ENCODE results near the gene HHLA2.
A peak's percentile ranks its signal among the peaks of the same experiment; 100 is the strongest.
"Not testable (repeated sequence)": the region's sequence is repeated elsewhere in the genome, so short reads cannot be mapped to it uniquely, and the experiment has no call there.

Gene HHLA2, protein sequence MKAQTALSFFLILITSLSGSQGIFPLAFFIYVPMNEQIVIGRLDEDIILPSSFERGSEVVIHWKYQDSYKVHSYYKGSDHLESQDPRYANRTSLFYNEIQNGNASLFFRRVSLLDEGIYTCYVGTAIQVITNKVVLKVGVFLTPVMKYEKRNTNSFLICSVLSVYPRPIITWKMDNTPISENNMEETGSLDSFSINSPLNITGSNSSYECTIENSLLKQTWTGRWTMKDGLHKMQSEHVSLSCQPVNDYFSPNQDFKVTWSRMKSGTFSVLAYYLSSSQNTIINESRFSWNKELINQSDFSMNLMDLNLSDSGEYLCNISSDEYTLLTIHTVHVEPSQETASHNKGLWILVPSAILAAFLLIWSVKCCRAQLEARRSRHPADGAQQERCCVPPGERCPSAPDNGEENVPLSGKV

GRCh38 chr3:108296239-108296638 is at the start of gene HHLA2:
TSS of gene HHLA2 (plus strand) at chr3:108296548. CDS start at chr3:108351814, 55,266 bp downstream.
- Mint-ChIP-seq H3K27ac (peak within 1 kb of the TSS; percentile 89), H3K4me1 (ENCODE audit: low read depth) (peaks cover 58% of the 10 kb centered on the region), H3K36me3 (ENCODE audit: low read depth) (no peaks in the 10 kb centered on the region), H3K4me3 (no peak within 1 kb of the TSS), H3K27me3 (no peaks in the 10 kb centered on the region), H3K9me3 (no peaks in the 10 kb centered on the region)
- intact Hi-C loops (cut with micrococcal nuclease), result no loop called here

- no peaks in the 10 kb centered on the region for H3K27me3 Mint-ChIP-seq
- no peaks in the 10 kb centered on the region for H3K36me3 Mint-ChIP-seq (ENCODE audit: low read depth)
- H3K4me1 Mint-ChIP-seq (ENCODE audit: low read depth), result peaks cover 6% of the 10 kb centered on the region
- intact Hi-C loops (cut with micrococcal nuclease), result no loop called here
- H3K4me3 Mint-ChIP-seq, result no peak overlapping the region
- H3K9me3 Mint-ChIP-seq, result peaks cover 1% of the 10 kb centered on the region
- H3K27ac Mint-ChIP-seq, result no peak overlapping the region
These were observed 45.7 kb upstream of the HHLA2 start for GRCh38 chr3:108250626-108251025.

- Mint-ChIP-seq H3K36me3 (ENCODE audit: low read depth) (no peaks in the 10 kb centered on the region), H3K27ac (no peak overlapping the region), H3K27me3 (no peaks in the 10 kb centered on the region), H3K4me1 (ENCODE audit: low read depth) (peaks cover 7% of the 10 kb centered on the region), H3K4me3 (no peak overlapping the region), H3K9me3 (no peaks in the 10 kb centered on the region)
- intact Hi-C loops (cut with micrococcal nuclease), result no loop called here
These were observed 45.1 kb upstream of the HHLA2 start for GRCh38 chr3:108251265-108251664.

GRCh38 chr3:108251844-108252243 is 44.5 kb upstream of the HHLA2 start:
- intact Hi-C loops (cut with micrococcal nuclease), result no loop called here
- Mint-ChIP-seq H3K27ac (no peak overlapping the region), H3K4me3 (no peak overlapping the region), H3K36me3 (ENCODE audit: low read depth) (no peaks in the 10 kb centered on the region), H3K27me3 (no peaks in the 10 kb centered on the region), H3K4me1 (ENCODE audit: low read depth) (peaks cover 12% of the 10 kb centered on the region), H3K9me3 (no peaks in the 10 kb centered on the region)

GRCh38 chr3:108255131-108255530 is 41.2 kb upstream of the HHLA2 start:
- H3K4me1 Mint-ChIP-seq (ENCODE audit: low read depth), result peaks cover 10% of the 10 kb centered on the region
- no peak overlapping the region for H3K27ac Mint-ChIP-seq
- intact Hi-C loops (cut with micrococcal nuclease), result no loop called here
- no peaks in the 10 kb centered on the region for H3K27me3 Mint-ChIP-seq
- H3K9me3 Mint-ChIP-seq, result no peaks in the 10 kb centered on the region
- H3K4me3 Mint-ChIP-seq, result no peak overlapping the region
- H3K36me3 Mint-ChIP-seq (ENCODE audit: low read depth), result no peaks in the 10 kb centered on the region

DNA sequence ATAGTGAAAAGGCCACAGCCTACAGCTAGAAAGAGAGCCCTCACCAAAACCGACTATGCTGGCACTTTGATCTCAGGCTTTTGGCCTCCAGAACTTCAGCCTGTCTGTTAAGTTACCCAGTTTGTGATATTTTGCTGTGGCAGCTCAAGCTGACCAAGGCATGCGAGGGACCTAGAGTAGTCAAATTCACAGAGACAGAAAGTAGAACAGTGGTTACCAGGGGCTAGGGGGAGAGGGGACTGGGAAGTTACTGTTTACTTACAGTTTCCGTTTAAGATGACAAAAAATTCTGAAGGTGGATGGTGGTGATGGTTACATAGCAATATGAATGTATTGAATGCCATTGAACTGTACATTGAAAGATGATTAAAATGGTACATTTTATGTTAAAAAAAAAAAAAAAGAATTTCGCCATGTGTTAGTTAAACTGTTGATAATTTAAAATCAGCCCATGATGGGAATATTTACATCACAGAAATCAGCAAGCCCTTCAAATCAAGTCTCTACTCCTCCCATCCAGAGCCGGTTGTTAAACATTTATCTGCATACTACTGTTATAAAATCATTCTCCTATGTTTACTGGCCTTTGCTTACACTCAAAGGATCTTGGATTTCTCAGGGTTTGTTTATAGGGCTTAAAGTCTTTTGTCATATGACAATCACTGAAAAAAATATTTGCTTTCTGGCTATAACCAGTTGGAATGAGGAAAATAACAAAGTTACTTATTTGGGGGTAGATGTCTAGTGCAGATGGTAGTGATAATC is 31.6 kb upstream of the HHLA2 start:
- H3K4me3 Mint-ChIP-seq; H3K27me3 Mint-ChIP-seq; H3K36me3 Mint-ChIP-seq (ENCODE audit: low read depth); H3K27ac Mint-ChIP-seq; H3K4me1 Mint-ChIP-seq (ENCODE audit: low read depth); intact Hi-C loops (cut with micrococcal nuclease): not testable (repeated sequence)
- peaks cover 19% of the 10 kb centered on the region for H3K9me3 Mint-ChIP-seq

DNA sequence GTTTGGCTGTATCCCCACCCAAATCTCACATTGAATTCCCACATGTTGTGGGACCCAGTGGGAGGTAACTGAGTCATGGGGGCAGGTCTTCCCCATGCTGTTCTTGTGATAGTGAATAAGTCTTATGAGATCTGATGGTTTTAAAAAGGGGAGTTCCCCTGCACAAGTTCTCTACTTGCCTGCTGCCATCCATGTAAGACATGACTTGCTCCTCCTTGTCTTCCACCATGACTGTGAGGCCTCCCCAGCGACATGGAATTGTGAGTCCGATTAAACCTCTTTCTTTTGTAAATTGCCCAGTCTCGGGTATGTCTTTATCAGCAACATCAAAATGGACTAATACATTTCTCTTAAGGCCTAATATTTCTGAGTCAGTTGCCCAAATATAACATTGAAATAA is 28.1 kb upstream of the HHLA2 start:
- peaks cover 19% of the 10 kb centered on the region for H3K9me3 Mint-ChIP-seq
- H3K27ac Mint-ChIP-seq; H3K4me1 Mint-ChIP-seq (ENCODE audit: low read depth); H3K36me3 Mint-ChIP-seq (ENCODE audit: low read depth); intact Hi-C loops (cut with micrococcal nuclease); H3K4me3 Mint-ChIP-seq; H3K27me3 Mint-ChIP-seq: not testable (repeated sequence)

- peaks cover 19% of the 10 kb centered on the region for H3K9me3 Mint-ChIP-seq
- no peak overlapping the region for H3K4me3 Mint-ChIP-seq
These were observed 24.7 kb upstream of the HHLA2 start for GRCh38 chr3:108271626-108272025.

GRCh38 chr3:108279066-108279465 is 17.3 kb upstream of the HHLA2 start:
- H3K27me3 Mint-ChIP-seq; intact Hi-C loops (cut with micrococcal nuclease); H3K4me3 Mint-ChIP-seq; H3K36me3 Mint-ChIP-seq (ENCODE audit: low read depth); H3K27ac Mint-ChIP-seq; H3K4me1 Mint-ChIP-seq (ENCODE audit: low read depth): not testable (repeated sequence)
- H3K9me3 Mint-ChIP-seq, result peaks cover 40% of the 10 kb centered on the region

More at GRCh38 chr3:108271626-108272025, 24.7 kb upstream of the HHLA2 start:
- H3K4me1 Mint-ChIP-seq (ENCODE audit: low read depth), result peaks cover 3% of the 10 kb centered on the region
- no peaks in the 10 kb centered on the region for H3K27me3 Mint-ChIP-seq
- no peaks in the 10 kb centered on the region for H3K36me3 Mint-ChIP-seq (ENCODE audit: low read depth)
- intact Hi-C loops (cut with micrococcal nuclease), result no loop called here
- no peak overlapping the region for H3K27ac Mint-ChIP-seq

GRCh38 chr3:108280476-108280875 is 15.9 kb upstream of the HHLA2 start:
- Mint-ChIP-seq H3K9me3 (peaks cover 40% of the 10 kb centered on the region), H3K27me3 (no peaks in the 10 kb centered on the region), H3K36me3 (ENCODE audit: low read depth) (peaks cover 7% of the 10 kb centered on the region), H3K4me3 (no peak overlapping the region), H3K27ac (no peak overlapping the region), H3K4me1 (ENCODE audit: low read depth) (no peaks in the 10 kb centered on the region)
- intact Hi-C loops (cut with micrococcal nuclease), result no loop called here

DNA sequence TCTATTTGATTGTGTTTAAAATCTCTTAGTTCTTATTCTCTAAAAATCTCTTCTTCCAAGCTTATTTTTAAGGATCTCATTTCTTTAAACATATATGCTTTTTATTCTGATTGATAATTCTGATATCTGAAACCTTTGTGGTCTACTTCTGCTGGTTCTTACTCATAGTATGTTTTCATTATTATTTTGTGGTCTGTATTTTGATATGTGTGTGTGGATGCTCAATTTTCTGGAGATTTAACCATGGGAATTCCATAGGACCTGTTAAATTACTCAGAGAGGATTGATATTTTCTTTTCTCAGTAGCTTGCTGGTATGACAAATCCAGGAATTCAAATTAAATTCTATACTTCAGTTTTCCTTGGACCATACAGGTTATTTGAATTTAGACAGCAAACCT is 14.7 kb upstream of the HHLA2 start:
- Mint-ChIP-seq H3K4me3 (no peak overlapping the region), H3K27me3 (no peaks in the 10 kb centered on the region), H3K4me1 (ENCODE audit: low read depth) (no peaks in the 10 kb centered on the region), H3K9me3 (peaks cover 40% of the 10 kb centered on the region), H3K36me3 (ENCODE audit: low read depth) (peaks cover 7% of the 10 kb centered on the region), H3K27ac (no peak overlapping the region)
- intact Hi-C loops (cut with micrococcal nuclease), result no loop called here

DNA sequence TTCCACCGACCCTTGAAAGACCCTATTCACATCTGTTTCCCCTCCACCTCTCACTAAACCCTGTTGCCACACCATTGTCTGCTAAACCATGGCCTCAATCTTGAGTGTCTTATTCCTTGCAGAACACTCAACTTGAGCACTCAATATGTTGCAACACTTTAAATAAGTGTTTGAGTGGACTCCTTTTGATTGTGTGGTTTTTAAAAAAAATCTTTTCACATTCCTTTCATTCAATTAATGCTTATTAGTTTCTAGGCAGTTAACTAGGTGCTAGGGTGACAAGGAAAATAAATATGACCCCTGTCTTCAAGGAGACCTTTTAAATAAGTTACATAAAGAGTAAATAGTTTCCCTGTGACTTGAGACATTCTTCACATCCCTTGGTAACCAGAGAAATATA is 13.3 kb upstream of the HHLA2 start:
- Mint-ChIP-seq H3K27ac (no peak overlapping the region), H3K4me1 (ENCODE audit: low read depth) (no peaks in the 10 kb centered on the region), H3K27me3 (no peaks in the 10 kb centered on the region), H3K36me3 (ENCODE audit: low read depth) (peaks cover 7% of the 10 kb centered on the region), H3K9me3 (peaks cover 28% of the 10 kb centered on the region), H3K4me3 (no peak overlapping the region)
- intact Hi-C loops (cut with micrococcal nuclease), result no loop called here

- no peak overlapping the region for H3K27ac Mint-ChIP-seq
- peaks cover 5% of the 10 kb centered on the region for H3K36me3 Mint-ChIP-seq (ENCODE audit: low read depth)
- no peaks in the 10 kb centered on the region for H3K27me3 Mint-ChIP-seq
- no peaks in the 10 kb centered on the region for H3K4me1 Mint-ChIP-seq (ENCODE audit: low read depth)
- H3K9me3 Mint-ChIP-seq, result peaks cover 18% of the 10 kb centered on the region
- H3K4me3 Mint-ChIP-seq, result no peak overlapping the region
- intact Hi-C loops (cut with micrococcal nuclease), result no loop called here
These were observed 12.4 kb upstream of the HHLA2 start for GRCh38 chr3:108283989-108284388.

- Mint-ChIP-seq H3K27ac (no peak overlapping the region), H3K36me3 (ENCODE audit: low read depth) (no peaks in the 10 kb centered on the region), H3K9me3 (peaks cover 6% of the 10 kb centered on the region), H3K4me1 (ENCODE audit: low read depth) (no peaks in the 10 kb centered on the region), H3K4me3 (no peak overlapping the region), H3K27me3 (no peaks in the 10 kb centered on the region)
- intact Hi-C loops (cut with micrococcal nuclease), result no loop called here
These were observed 11.2 kb upstream of the HHLA2 start for GRCh38 chr3:108285176-108285575.
